H9 (cell line): ENCODE measurements around the gene TTLL4. TPM values are rescaled to one million over a fixed set of nuclear protein-coding genes. Genes with fewer than 3 reads are reported as not detected.

Source experiments
- DNase-seq: peaks from one replicate; pipeline ENCODE4 v3.0.0-alpha.2; 2017
- H2AFZ ChIP-seq: one replicate; pipeline ENCODE4 v1.6.1; 2013; ENCODE audit warnings: mild to moderate bottlenecking, low read length, control low read depth, moderate library complexity
- H2AK5ac ChIP-seq: 2 replicates; pipeline ENCODE4 v1.6.1; 2013; ENCODE audit warnings: low read length, control low read depth, mixed read lengths; ENCODE audit not compliant: insufficient read length
- H2BK120ac ChIP-seq: one replicate; pipeline ENCODE4 v1.6.1; 2013; ENCODE audit warnings: low read depth, mild to moderate bottlenecking, low read length, control low read depth, inconsistent platforms; ENCODE audit not compliant: poor library complexity, severe bottlenecking
- H2BK12ac ChIP-seq: 2 replicates; pipeline ENCODE4 v1.6.1; 2013; ENCODE audit warnings: low read length, control low read depth, mixed read lengths, low read depth; ENCODE audit not compliant: insufficient read length
- H2BK15ac ChIP-seq: 2 replicates; pipeline ENCODE4 v1.6.1; 2013; ENCODE audit warnings: low read depth, low read length, control low read depth
- H2BK20ac ChIP-seq: one replicate; pipeline ENCODE4 v1.6.1; 2013; ENCODE audit warnings: low read depth, mild to moderate bottlenecking, low read length, control low read depth, inconsistent platforms; ENCODE audit not compliant: poor library complexity, severe bottlenecking
- H2BK5ac ChIP-seq: 2 replicates; pipeline ENCODE4 v1.6.1; 2013; ENCODE audit warnings: low read length, control low read depth, mixed read lengths; ENCODE audit not compliant: insufficient read length
- H3K14ac ChIP-seq: 2 replicates; pipeline ENCODE4 v1.6.1; 2013; ENCODE audit warnings: low read length, control low read depth; ENCODE audit not compliant: insufficient read depth
- H3K18ac ChIP-seq: 2 replicates; pipeline ENCODE4 v1.6.1; 2013; ENCODE audit warnings: low read depth, mild to moderate bottlenecking, mixed read lengths, low read length, control low read depth; ENCODE audit not compliant: insufficient read length
- H3K23ac ChIP-seq: 2 replicates; pipeline ENCODE4 v1.6.1; 2013; ENCODE audit warnings: low read length, control low read depth, mixed read lengths, low read depth; ENCODE audit not compliant: insufficient read length
- H3K23me2 ChIP-seq: 2 replicates; pipeline ENCODE4 v1.6.1; 2013; ENCODE audit warnings: low read depth, mild to moderate bottlenecking, mixed read lengths, low read length, control low read depth; ENCODE audit not compliant: insufficient read length, poor library complexity, severe bottlenecking
- H3K27ac ChIP-seq: 2 replicates; pipeline ENCODE4 v1.5.1; 2013; ENCODE audit warnings: low read length, control low read depth, mixed read lengths, low read depth; ENCODE audit not compliant: insufficient read length
- H3K27me3 ChIP-seq: 2 replicates; pipeline ENCODE4 v1.6.1; 2013; ENCODE audit warnings: low read length, control low read depth, inconsistent platforms; ENCODE audit not compliant: insufficient read depth
- H3K4ac ChIP-seq: 2 replicates; pipeline ENCODE4 v1.6.1; 2013; ENCODE audit warnings: low read depth, mild to moderate bottlenecking, control low read depth, inconsistent platforms, low read length, moderate library complexity
- H3K4me1 ChIP-seq: 2 replicates; pipeline ENCODE4 v1.6.1; 2013; ENCODE audit warnings: low read length, control low read depth, inconsistent platforms; ENCODE audit not compliant: insufficient read depth
- H3K4me2 ChIP-seq: 2 replicates; pipeline ENCODE4 v1.6.1; 2013; ENCODE audit warnings: low read length, control low read depth, mixed read lengths; ENCODE audit not compliant: insufficient read length, insufficient read depth
- H3K56ac ChIP-seq: 2 replicates; pipeline ENCODE4 v1.6.1; 2013; ENCODE audit warnings: low read depth, mild to moderate bottlenecking, mixed read lengths, low read length, control low read depth; ENCODE audit not compliant: insufficient read length
- H3K79me1 ChIP-seq: 2 replicates; pipeline ENCODE4 v1.6.1; 2013; ENCODE audit warnings: low read depth, mild to moderate bottlenecking, moderate library complexity, low read length, control low read depth, inconsistent platforms; ENCODE audit not compliant: insufficient read depth, poor library complexity, severe bottlenecking
- H3K79me2 ChIP-seq: 2 replicates; pipeline ENCODE4 v1.6.1; 2013; ENCODE audit warnings: low read length, control low read depth, inconsistent platforms; ENCODE audit not compliant: insufficient read depth
- H3K9ac ChIP-seq: 2 replicates; pipeline ENCODE4 v1.6.1; 2013; ENCODE audit warnings: low read length, control low read depth, mixed read lengths; ENCODE audit not compliant: insufficient read length; ENCODE audit errors: extremely low read depth
- H3K9me3 ChIP-seq: one replicate; pipeline ENCODE4 v1.6.1; 2013; ENCODE audit warnings: low read depth, low read length, inconsistent platforms; ENCODE audit not compliant: control insufficient read depth
- H3T11ph ChIP-seq: one replicate; pipeline ENCODE4 v1.6.1; 2013; ENCODE audit warnings: mild to moderate bottlenecking, low read length, control low read depth, inconsistent platforms
- H4K20me1 ChIP-seq: one replicate; pipeline ENCODE4 v1.6.1; 2013; ENCODE audit not compliant: control insufficient read depth, insufficient read length, insufficient read depth
- H4K5ac ChIP-seq: 2 replicates; pipeline ENCODE4 v1.6.1; 2013; ENCODE audit warnings: low read depth, mild to moderate bottlenecking, mixed read lengths, low read length, control low read depth; ENCODE audit not compliant: insufficient read length
- H4K8ac ChIP-seq: replicated peaks from 2 replicates; pipeline ENCODE4 v1.6.1; 2013; ENCODE audit warnings: low read length, control low read depth, mixed read lengths, low read depth; ENCODE audit not compliant: insufficient read length
- H4K91ac ChIP-seq: 2 replicates; pipeline ENCODE4 v1.6.1; 2013; ENCODE audit warnings: low read depth, mild to moderate bottlenecking, moderate library complexity, mixed read lengths, low read length, control low read depth; ENCODE audit not compliant: insufficient read length
- H3K27ac Mint-ChIP-seq, 3 experiments: 2 replicates in 2 of 3; 3 replicates in 1 of 3; pipeline ENCODE4 v1.8.0; 2020 to 2021; ENCODE audit warnings: mixed read lengths in 3 of 3, mild to moderate bottlenecking in 1 of 3, moderate library complexity in 1 of 3
- H3K27me3 Mint-ChIP-seq: 2 replicates; pipeline ENCODE4 v1.8.0; 2021; ENCODE audit warnings: low read depth, mild to moderate bottlenecking, moderate library complexity, mixed read lengths
- H3K36me3 Mint-ChIP-seq, 3 experiments: 2 replicates in 2 of 3; 3 replicates in 1 of 3; pipeline ENCODE4 v1.8.0; 2020 to 2021; ENCODE audit warnings: low read depth in 3 of 3, mixed read lengths in 3 of 3; ENCODE audit not compliant: insufficient read depth in 1 of 3
- H3K4me1 Mint-ChIP-seq, 2 experiments: 2 replicates each; pipeline ENCODE4 v1.8.0; 2020; ENCODE audit warnings: mixed read lengths in 2 of 2
- H3K4me3 Mint-ChIP-seq, 2 experiments: 2 replicates in 1 of 2; 3 replicates in 1 of 2; pipeline ENCODE4 v1.8.0; 2020 to 2021; ENCODE audit warnings: mild to moderate bottlenecking in 2 of 2, mixed read lengths in 2 of 2, moderate library complexity in 1 of 2
- H3K9me3 Mint-ChIP-seq, 2 experiments: 2 replicates in 1 of 2; 3 replicates in 1 of 2; pipeline ENCODE4 v1.8.0; 2020; ENCODE audit warnings: mild to moderate bottlenecking in 2 of 2, mixed read lengths in 2 of 2, moderate library complexity in 1 of 2
- WGBS: extraction: QIAGEN DNeasy Blood & Tissue Kit; methylation state at CpG from one replicate; pipeline ENCODE4 v1.1.7; 2013; ENCODE audit warnings: missing lambda C conversion rate, low lambda C conversion rate, mixed read lengths; ENCODE audit not compliant: insufficient read length; ENCODE audit errors: extremely low coverage; 5-methylcytosine and 5-hydroxymethylcytosine counted together
- total RNA-seq: library from RNA; stranded (reverse); gene quantifications from 2 replicates; pipeline ENCODE4 v1.2.1, GENCODE V29; 2021
- TF ChIP-seq, protein P1 (sequence below): fragments of 200-600 bp; sonication (generic); conservative IDR thresholded peaks from 3 replicates; pipeline ENCODE4 v1.8.0; 2021; ENCODE audit warnings: antibody characterized with exemption, mild to moderate bottlenecking

Gene TTLL4
- total RNA-seq, 1 experiment from 2014 or later, result 96.4 TPM

DNA sequence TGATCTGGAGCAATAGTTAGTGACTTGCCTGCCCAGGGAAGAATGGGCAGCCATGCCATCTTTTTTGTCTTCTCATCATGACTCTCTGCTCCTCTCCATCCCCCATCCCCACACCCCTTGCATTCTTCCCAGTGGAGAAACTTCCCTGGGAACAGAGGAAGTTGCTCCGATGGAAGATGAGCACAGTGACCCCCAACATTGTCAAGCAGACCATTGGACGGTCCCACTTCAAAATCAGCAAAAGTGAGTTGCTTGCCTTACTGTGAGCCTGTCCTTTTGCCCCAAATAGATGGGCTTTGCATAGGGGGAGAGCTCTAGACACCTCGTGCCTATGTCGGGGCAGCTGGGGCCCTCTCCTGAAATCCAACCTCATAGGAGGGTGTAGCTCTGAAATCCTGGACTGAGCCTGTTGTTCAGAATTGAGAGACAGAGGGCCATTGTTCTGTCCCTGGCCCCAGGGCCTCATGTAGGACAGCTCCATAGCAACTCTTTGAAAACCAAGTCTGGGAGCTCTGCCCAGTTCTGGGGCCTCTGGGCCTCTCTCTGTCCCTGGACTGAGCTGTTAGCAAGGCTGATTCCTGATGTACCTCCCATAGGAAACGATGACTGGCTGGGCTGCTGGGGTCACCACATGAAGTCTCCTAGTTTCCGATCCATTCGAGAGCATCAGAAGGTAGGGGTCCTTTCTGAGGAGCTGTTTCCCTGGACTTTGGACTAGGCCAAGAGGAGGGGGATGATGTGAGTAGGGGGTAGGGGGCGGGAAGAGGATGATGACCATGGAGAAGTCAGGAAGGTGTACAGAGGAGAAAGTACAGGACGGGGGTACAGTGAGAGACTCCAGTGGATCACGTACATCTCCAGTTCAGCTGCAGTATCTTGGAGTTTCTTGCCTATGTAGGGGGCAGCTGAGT is 35.2 kb downstream of the TTLL4 start:
- no peak overlapping the region for H3T11ph ChIP-seq
- H3K4me2 ChIP-seq, result no peak overlapping the region
- H3K27me3 ChIP-seq, result no peaks in the 10 kb centered on the region
- H3K9me3 ChIP-seq, result no peaks in the 10 kb centered on the region
- H3K27me3 Mint-ChIP-seq, result no peaks in the 10 kb centered on the region
- no peak overlapping the region for H2AFZ ChIP-seq
- no peaks in the 10 kb centered on the region for H3K9me3 Mint-ChIP-seq
- H3K4me3 Mint-ChIP-seq, result no peak overlapping the region
- no peak overlapping the region for H4K91ac ChIP-seq
- H2AK5ac ChIP-seq, result no peak overlapping the region
- H3K23ac ChIP-seq, result no peak overlapping the region
- H4K5ac ChIP-seq, result no peak overlapping the region
- H2BK120ac ChIP-seq, result no peak overlapping the region
- H2BK12ac ChIP-seq, result no peak overlapping the region
- no peaks in the 10 kb centered on the region for H3K23me2 ChIP-seq
- TF ChIP-seq, protein P1, sequence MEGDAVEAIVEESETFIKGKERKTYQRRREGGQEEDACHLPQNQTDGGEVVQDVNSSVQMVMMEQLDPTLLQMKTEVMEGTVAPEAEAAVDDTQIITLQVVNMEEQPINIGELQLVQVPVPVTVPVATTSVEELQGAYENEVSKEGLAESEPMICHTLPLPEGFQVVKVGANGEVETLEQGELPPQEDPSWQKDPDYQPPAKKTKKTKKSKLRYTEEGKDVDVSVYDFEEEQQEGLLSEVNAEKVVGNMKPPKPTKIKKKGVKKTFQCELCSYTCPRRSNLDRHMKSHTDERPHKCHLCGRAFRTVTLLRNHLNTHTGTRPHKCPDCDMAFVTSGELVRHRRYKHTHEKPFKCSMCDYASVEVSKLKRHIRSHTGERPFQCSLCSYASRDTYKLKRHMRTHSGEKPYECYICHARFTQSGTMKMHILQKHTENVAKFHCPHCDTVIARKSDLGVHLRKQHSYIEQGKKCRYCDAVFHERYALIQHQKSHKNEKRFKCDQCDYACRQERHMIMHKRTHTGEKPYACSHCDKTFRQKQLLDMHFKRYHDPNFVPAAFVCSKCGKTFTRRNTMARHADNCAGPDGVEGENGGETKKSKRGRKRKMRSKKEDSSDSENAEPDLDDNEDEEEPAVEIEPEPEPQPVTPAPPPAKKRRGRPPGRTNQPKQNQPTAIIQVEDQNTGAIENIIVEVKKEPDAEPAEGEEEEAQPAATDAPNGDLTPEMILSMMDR, result no peak
- H3K36me3 Mint-ChIP-seq, result peaks cover 50 to 88% (median 71%) of the 10 kb centered on the region in 3 experiments
- no peaks in the 10 kb centered on the region for H3K79me1 ChIP-seq
- H2BK15ac ChIP-seq, result no peak overlapping the region
- no peaks in the 10 kb centered on the region for H3K79me2 ChIP-seq
- no peaks in the 10 kb centered on the region for H3K4me1 Mint-ChIP-seq
- H4K20me1 ChIP-seq, result no peaks in the 10 kb centered on the region
- no peak overlapping the region for H3K27ac ChIP-seq
- no peak overlapping the region for H4K8ac ChIP-seq
- peak overlapping the region in 2 of 3 experiments; percentile 0 to 82; a peak in 3 of 7 replicates for H3K27ac Mint-ChIP-seq
- no peak overlapping the region for H2BK5ac ChIP-seq
- no peak overlapping the region for H2BK20ac ChIP-seq
- H3K18ac ChIP-seq, result no peak overlapping the region
- no peak overlapping the region for H3K4ac ChIP-seq
- no peak overlapping the region for H3K9ac ChIP-seq
- no CpG with 5 or more reads among the region's 10 CpGs for WGBS
- no peaks in the 10 kb centered on the region for H3K4me1 ChIP-seq
- no peak for DNase-seq
- no peak overlapping the region for H3K56ac ChIP-seq
- H3K14ac ChIP-seq, result no peak overlapping the region
